K562 (cell line): ENCODE results near the gene RPL35.

ENCODE experiments used
- EHMT2 ChIP-seq: fragments of 450-650 bp; IDR thresholded peaks from 2 replicates; pipeline ENCODE4 v1.6.1; 2018; ENCODE audit warnings: antibody characterized with exemption
- TF ChIP-seq, protein P1 (sequence below), 3 experiments: IDR thresholded peaks in 2 of 3; conservative IDR thresholded peaks in 1 of 3; 2 replicates each; pipeline ENCODE4 v1.5.1; 2011 to 2012; ENCODE audit warnings: low read length in 3 of 3, mild to moderate bottlenecking in 3 of 3, control low read depth in 2 of 3, improper control_type of control experiment in 1 of 3, inconsistent platforms in 1 of 3, low read depth in 1 of 3, mixed read lengths in 1 of 3, moderate library complexity in 1 of 3; ENCODE audit not compliant: insufficient read depth in 2 of 3

DNA sequence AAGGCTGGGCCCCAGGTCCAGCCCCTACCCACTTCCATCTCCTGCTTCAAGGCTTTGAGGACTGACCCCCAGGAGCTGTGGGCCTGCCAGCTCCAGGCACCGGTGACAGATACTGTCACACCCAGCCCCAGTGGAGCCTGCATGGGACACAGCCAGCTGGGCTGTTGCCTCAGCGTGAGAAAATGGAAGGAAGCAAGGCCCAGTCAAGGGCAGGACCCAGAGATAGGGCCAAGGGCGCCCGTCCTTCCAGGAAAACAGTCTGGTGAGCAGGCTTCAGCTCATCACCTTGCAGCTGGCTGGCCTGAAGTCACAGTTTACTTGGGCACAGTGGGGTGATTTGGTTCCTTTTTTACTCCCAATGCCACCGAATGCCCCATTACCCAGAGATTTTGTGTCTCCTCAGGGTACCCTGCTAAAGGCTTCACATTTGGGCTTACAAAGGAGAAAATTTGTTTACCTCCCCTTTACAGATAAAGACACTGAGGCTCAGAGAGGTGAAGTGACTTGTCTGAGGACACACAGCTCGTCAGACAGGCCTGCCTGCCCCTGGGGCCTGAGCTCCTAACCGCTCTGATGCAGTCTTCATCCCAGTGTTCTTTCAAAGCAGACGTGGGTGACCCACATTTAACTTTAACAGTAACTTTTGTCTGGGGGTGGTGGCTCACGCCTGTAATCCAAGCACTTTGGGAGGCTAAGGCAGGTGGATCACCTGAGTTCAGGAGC lies 30.0 kb downstream of the RPL35 start:
- TF ChIP-seq EHMT2, result no peak
- TF ChIP-seq, protein P1, sequence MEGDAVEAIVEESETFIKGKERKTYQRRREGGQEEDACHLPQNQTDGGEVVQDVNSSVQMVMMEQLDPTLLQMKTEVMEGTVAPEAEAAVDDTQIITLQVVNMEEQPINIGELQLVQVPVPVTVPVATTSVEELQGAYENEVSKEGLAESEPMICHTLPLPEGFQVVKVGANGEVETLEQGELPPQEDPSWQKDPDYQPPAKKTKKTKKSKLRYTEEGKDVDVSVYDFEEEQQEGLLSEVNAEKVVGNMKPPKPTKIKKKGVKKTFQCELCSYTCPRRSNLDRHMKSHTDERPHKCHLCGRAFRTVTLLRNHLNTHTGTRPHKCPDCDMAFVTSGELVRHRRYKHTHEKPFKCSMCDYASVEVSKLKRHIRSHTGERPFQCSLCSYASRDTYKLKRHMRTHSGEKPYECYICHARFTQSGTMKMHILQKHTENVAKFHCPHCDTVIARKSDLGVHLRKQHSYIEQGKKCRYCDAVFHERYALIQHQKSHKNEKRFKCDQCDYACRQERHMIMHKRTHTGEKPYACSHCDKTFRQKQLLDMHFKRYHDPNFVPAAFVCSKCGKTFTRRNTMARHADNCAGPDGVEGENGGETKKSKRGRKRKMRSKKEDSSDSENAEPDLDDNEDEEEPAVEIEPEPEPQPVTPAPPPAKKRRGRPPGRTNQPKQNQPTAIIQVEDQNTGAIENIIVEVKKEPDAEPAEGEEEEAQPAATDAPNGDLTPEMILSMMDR (IDR thresholded peaks at IDR 0.05 in 2 of 3, conservative IDR thresholded peaks at IDR 0.05 in 1 of 3; ENCODE audit: insufficient read depth in 2 of 3, low read depth in 1 of 3, low read length in 3 of 3), result no peak
